ENCODE data around the gene ZNF444. TPM values are rescaled to one million over a fixed set of nuclear protein-coding genes. Genes with fewer than 3 reads are reported as not detected.

The ZNF444 gene
- total RNA-seq, 6 experiments from 2014 or later: 20.6 to 28.4 (median 22.5) TPM

- Mint-ChIP-seq H3K36me3 (ENCODE audit: low read depth) (peaks cover 21% of the 10 kb centered on the region), H3K4me1 (ENCODE audit: low read depth) (no peaks in the 10 kb centered on the region), H3K27me3 (ENCODE audit: insufficient read depth) (peaks cover 8% of the 10 kb centered on the region), H3K27ac (no peak overlapping the region; the same call in 1 of the 2 replicates), H3K4me3 (no peak overlapping the region), H3K9me3 (peaks cover 7% of the 10 kb centered on the region; the same call in 1 of the 2 replicates)
- DNase-seq: no peak
- TF ChIP-seq CTCF (IDR thresholded peaks at IDR 0.05): no peak
Measured at GRCh38 chr19:56162258-56162657, 21.2 kb downstream of the ZNF444 start.

GRCh38 chr19:56163097-56163496 is 22.0 kb downstream of the ZNF444 start:
- no peak for TF ChIP-seq CTCF (IDR thresholded peaks at IDR 0.05)
- Mint-ChIP-seq H3K4me1 (ENCODE audit: low read depth) (no peaks in the 10 kb centered on the region), H3K9me3 (peaks cover 7% of the 10 kb centered on the region; the same call in 1 of the 2 replicates), H3K36me3 (ENCODE audit: low read depth) (peaks cover 15% of the 10 kb centered on the region), H3K27me3 (ENCODE audit: insufficient read depth) (peaks cover 8% of the 10 kb centered on the region), H3K27ac (no peak overlapping the region), H3K4me3 (no peak overlapping the region)
- no peak for DNase-seq

- Mint-ChIP-seq H3K27ac (no peak overlapping the region), H3K4me3 (no peak overlapping the region), H3K36me3 (ENCODE audit: low read depth) (0 out of 2 replicates have a peak, but pooled peaks cover 3% of the 10 kb centered on the region), H3K9me3 (peaks cover 6% of the 10 kb centered on the region; the same call in 1 of the 2 replicates), H3K4me1 (ENCODE audit: low read depth) (no peaks in the 10 kb centered on the region), H3K27me3 (ENCODE audit: insufficient read depth) (peaks cover 4% of the 10 kb centered on the region)
- DNase-seq: no peak
- TF ChIP-seq CTCF (IDR thresholded peaks at IDR 0.05): no peak
Measured at GRCh38 chr19:56167064-56167578, 26.0 kb downstream of the ZNF444 start.

- peaks cover 15% of the 10 kb centered on the region for H3K27me3 Mint-ChIP-seq (ENCODE audit: insufficient read depth)
- H3K9me3 Mint-ChIP-seq: no peaks in the 10 kb centered on the region
- no peaks in the 10 kb centered on the region for H3K4me1 Mint-ChIP-seq (ENCODE audit: low read depth)
- no peaks in the 10 kb centered on the region for H3K36me3 Mint-ChIP-seq (ENCODE audit: low read depth)
- H3K27ac Mint-ChIP-seq: no peak overlapping the region
- no peak overlapping the region for H3K4me3 Mint-ChIP-seq
- no peak for TF ChIP-seq CTCF (IDR thresholded peaks at IDR 0.05)
- no peak for DNase-seq
Measured at GRCh38 chr19:56170261-56170660, 29.2 kb downstream of the ZNF444 start.

GRCh38 chr19:56174086-56174485 is 33.0 kb downstream of the ZNF444 start:
- Mint-ChIP-seq H3K27ac (no peak overlapping the region), H3K4me3 (no peak overlapping the region), H3K4me1 (ENCODE audit: low read depth) (no peaks in the 10 kb centered on the region), H3K27me3 (ENCODE audit: insufficient read depth) (peaks cover 12% of the 10 kb centered on the region), H3K9me3 (no peaks in the 10 kb centered on the region), H3K36me3 (ENCODE audit: low read depth) (no peaks in the 10 kb centered on the region)
- no peak for TF ChIP-seq CTCF (IDR thresholded peaks at IDR 0.05)
- DNase-seq: no peak
